Mesenchymal stem cell (in vitro differentiated cells and primary cell): ENCODE data around the gene C15orf39.
"Not testable (repeated sequence)": the region's sequence is repeated elsewhere in the genome, so short reads cannot be mapped to it uniquely, and the experiment has no call there.

Experiments
- DNase-seq: peaks from one replicate; pipeline ENCODE4 v3.0.0-alpha.2; 2013
- H2AFZ ChIP-seq: one replicate; pipeline ENCODE4 v1.6.1; 2013; ENCODE audit warnings: low read depth, mild to moderate bottlenecking, control low read depth, inconsistent platforms, low read length, moderate library complexity
- H2AK5ac ChIP-seq: 2 replicates; pipeline ENCODE4 v1.6.1; 2013; ENCODE audit warnings: low read length, moderate library complexity, mild to moderate bottlenecking, inconsistent platforms; ENCODE audit not compliant: severe bottlenecking
- H2BK120ac ChIP-seq: one replicate; pipeline ENCODE4 v1.6.1; 2013; ENCODE audit warnings: low read depth, mild to moderate bottlenecking, inconsistent platforms, low read length, moderate library complexity
- H2BK12ac ChIP-seq, 2 experiments: one replicate each; pipeline ENCODE4 v1.6.1; 2013; ENCODE audit warnings: inconsistent platforms in 2 of 2, low read length in 2 of 2, mild to moderate bottlenecking in 2 of 2, moderate library complexity in 2 of 2, control low read depth in 1 of 2
- H2BK15ac ChIP-seq: one replicate; pipeline ENCODE4 v1.6.1; 2013; ENCODE audit warnings: mild to moderate bottlenecking, low read depth, inconsistent platforms; ENCODE audit not compliant: poor library complexity, severe bottlenecking
- H2BK5ac ChIP-seq: 2 replicates; pipeline ENCODE4 v1.6.1; 2013; ENCODE audit warnings: low read depth, mild to moderate bottlenecking, low read length, control low read depth, inconsistent platforms; ENCODE audit not compliant: poor library complexity, severe bottlenecking
- H3K14ac ChIP-seq, 2 experiments: one replicate each; pipeline ENCODE4 v1.6.1; 2013; ENCODE audit warnings: inconsistent platforms in 2 of 2, low read length in 2 of 2, control low read depth in 1 of 2, mild to moderate bottlenecking in 1 of 2, moderate library complexity in 1 of 2
- H3K18ac ChIP-seq, 2 experiments: one replicate each; pipeline ENCODE4 v1.6.1; 2013; ENCODE audit warnings: inconsistent platforms in 2 of 2, low read length in 2 of 2, control low read depth in 1 of 2, low read depth in 1 of 2, mild to moderate bottlenecking in 1 of 2
- H3K23ac ChIP-seq, 2 experiments: one replicate each; pipeline ENCODE4 v1.6.1; 2013; ENCODE audit warnings: inconsistent platforms in 2 of 2, low read length in 2 of 2, mild to moderate bottlenecking in 2 of 2, moderate library complexity in 2 of 2, control low read depth in 1 of 2
- H3K27ac ChIP-seq: 2 replicates; pipeline ENCODE4 v1.5.1; 2013; ENCODE audit warnings: mild to moderate bottlenecking, moderate library complexity, low read length, control low read depth, inconsistent platforms; ENCODE audit not compliant: poor library complexity, severe bottlenecking
- H3K27me3 ChIP-seq, 2 experiments: 2 replicates each; pipeline versions ENCODE4 v1.6.1 to v1.7.0; 2013; ENCODE audit warnings: low read length in 2 of 2, mild to moderate bottlenecking in 2 of 2, moderate library complexity in 2 of 2, control low read depth in 1 of 2, inconsistent platforms in 1 of 2; ENCODE audit not compliant: control insufficient read depth in 1 of 2, insufficient read depth in 1 of 2
- H3K36me3 ChIP-seq, 2 experiments: 2 replicates each; pipeline versions ENCODE4 v1.6.1 to v1.7.0; 2013; ENCODE audit warnings: low read length in 2 of 2, control low read depth in 1 of 2, inconsistent platforms in 1 of 2, low read depth in 1 of 2, mild to moderate bottlenecking in 1 of 2; ENCODE audit not compliant: insufficient read depth in 2 of 2, control insufficient read depth in 1 of 2
- H3K4ac ChIP-seq, 2 experiments: one replicate each; pipeline ENCODE4 v1.6.1; 2013; ENCODE audit warnings: inconsistent platforms in 2 of 2, low read length in 2 of 2, mild to moderate bottlenecking in 2 of 2, moderate library complexity in 2 of 2, control low read depth in 1 of 2, low read depth in 1 of 2
- H3K4me1 ChIP-seq: 2 replicates; pipeline ENCODE4 v1.6.1; 2013; ENCODE audit warnings: low read depth, low read length, control low read depth; ENCODE audit not compliant: control insufficient read depth, insufficient read depth
- H3K4me2 ChIP-seq: 2 replicates; pipeline ENCODE4 v1.6.1; 2013; ENCODE audit warnings: low read length, mild to moderate bottlenecking, inconsistent platforms; ENCODE audit not compliant: poor library complexity, severe bottlenecking
- H3K4me3 ChIP-seq, 2 experiments: 2 replicates each; pipeline versions ENCODE4 v1.5.1 to v1.7.0; 2013; ENCODE audit warnings: low read length in 2 of 2, mild to moderate bottlenecking in 2 of 2, control low read depth in 1 of 2, low read depth in 1 of 2; ENCODE audit not compliant: insufficient read depth in 1 of 2
- H3K79me1 ChIP-seq: replicated peaks from 2 replicates; pipeline ENCODE4 v1.6.1; 2013; ENCODE audit warnings: mild to moderate bottlenecking, control low read depth, low read length, inconsistent platforms; ENCODE audit not compliant: poor library complexity, severe bottlenecking
- H3K9ac ChIP-seq: 2 replicates; pipeline ENCODE4 v1.7.0; 2013; ENCODE audit warnings: mild to moderate bottlenecking, low read length, moderate library complexity
- H3K9me3 ChIP-seq: 2 replicates; pipeline ENCODE4 v1.7.0; 2013; ENCODE audit warnings: mild to moderate bottlenecking, low read length; ENCODE audit not compliant: control insufficient read depth
- H4K8ac ChIP-seq: one replicate; pipeline ENCODE4 v1.6.1; 2013; ENCODE audit warnings: inconsistent platforms, mild to moderate bottlenecking, low read length, moderate library complexity
- H4K91ac ChIP-seq: one replicate; pipeline ENCODE4 v1.6.1; 2013; ENCODE audit warnings: mild to moderate bottlenecking, low read length, inconsistent platforms
- WGBS: methylation state at CpG from one replicate; pipeline ENCODE4 v1.1.7; 2013; ENCODE audit warnings: mixed read lengths; 5-methylcytosine and 5-hydroxymethylcytosine counted together

Gene C15orf39

DNA sequence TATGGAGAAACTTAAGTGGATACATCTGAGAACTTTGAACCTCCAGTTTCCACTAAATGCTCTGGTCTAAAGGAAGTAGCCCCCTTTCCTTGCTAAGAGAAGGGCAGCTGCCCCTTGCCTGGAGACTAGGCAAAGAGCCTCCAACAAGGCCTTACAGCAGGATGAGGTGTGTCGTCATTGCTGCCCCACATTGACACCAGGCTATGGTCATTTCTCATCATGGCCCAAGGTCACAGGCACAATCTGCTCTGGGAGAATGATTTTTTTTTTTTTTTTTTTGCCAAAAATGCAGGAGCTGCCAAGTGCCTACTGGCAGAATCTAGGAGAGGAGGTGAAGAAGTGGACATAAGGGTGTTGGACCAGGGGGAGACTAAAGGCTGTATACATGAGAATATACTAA is 44.1 kb downstream of the C15orf39 start:
- H3K4me3 ChIP-seq, H2AK5ac ChIP-seq, H3K18ac ChIP-seq, H3K4me1 ChIP-seq, H3K23ac ChIP-seq, DNase-seq, H3K36me3 ChIP-seq, H4K8ac ChIP-seq, H2AFZ ChIP-seq, H2BK5ac ChIP-seq, H3K27ac ChIP-seq, H3K14ac ChIP-seq, H2BK12ac ChIP-seq, H3K79me1 ChIP-seq, H3K4ac ChIP-seq, H4K91ac ChIP-seq, H3K9me3 ChIP-seq, H3K9ac ChIP-seq, H3K4me2 ChIP-seq, H2BK120ac ChIP-seq, H2BK15ac ChIP-seq: not testable (repeated sequence)
- H3K27me3 ChIP-seq: peaks cover 15 to 53% of the 10 kb centered on the region in 2 experiments
- 95% methylated on average over 1 of the region's 1 CpG for WGBS

DNA sequence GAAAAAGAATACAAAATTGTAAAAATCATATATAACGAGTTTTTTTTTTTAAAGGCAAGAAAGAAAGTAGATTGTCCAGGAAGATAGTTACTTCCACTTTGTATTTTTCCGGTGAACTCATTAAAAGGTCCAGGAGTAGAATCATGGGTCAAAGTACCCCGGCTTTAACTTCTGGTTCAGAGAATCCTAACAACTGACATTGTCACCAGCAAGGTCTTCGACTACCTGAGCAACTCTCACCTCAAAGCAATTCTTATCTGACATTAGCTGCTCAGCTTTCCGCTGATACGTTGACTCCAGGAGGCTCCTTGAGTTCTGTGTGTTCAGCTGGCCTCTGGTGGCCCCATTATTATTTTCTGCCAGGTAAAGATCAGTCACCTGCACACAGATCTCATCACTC is 47.3 kb downstream of the C15orf39 start:
- H3K14ac ChIP-seq, DNase-seq, H3K18ac ChIP-seq, H2AK5ac ChIP-seq, H3K4me2 ChIP-seq, H2BK12ac ChIP-seq, H4K91ac ChIP-seq, H3K27ac ChIP-seq, H3K9ac ChIP-seq, H2BK15ac ChIP-seq, H3K79me1 ChIP-seq, H3K9me3 ChIP-seq, H3K4ac ChIP-seq, H2BK5ac ChIP-seq, H3K4me3 ChIP-seq, H2AFZ ChIP-seq, H4K8ac ChIP-seq, H3K23ac ChIP-seq, H2BK120ac ChIP-seq, H3K36me3 ChIP-seq, H3K4me1 ChIP-seq: not testable (repeated sequence)
- H3K27me3 ChIP-seq: peaks cover 22 to 61% of the 10 kb centered on the region in 2 experiments
- 79% methylated on average over 5 of the region's 6 CpGs for WGBS

DNA sequence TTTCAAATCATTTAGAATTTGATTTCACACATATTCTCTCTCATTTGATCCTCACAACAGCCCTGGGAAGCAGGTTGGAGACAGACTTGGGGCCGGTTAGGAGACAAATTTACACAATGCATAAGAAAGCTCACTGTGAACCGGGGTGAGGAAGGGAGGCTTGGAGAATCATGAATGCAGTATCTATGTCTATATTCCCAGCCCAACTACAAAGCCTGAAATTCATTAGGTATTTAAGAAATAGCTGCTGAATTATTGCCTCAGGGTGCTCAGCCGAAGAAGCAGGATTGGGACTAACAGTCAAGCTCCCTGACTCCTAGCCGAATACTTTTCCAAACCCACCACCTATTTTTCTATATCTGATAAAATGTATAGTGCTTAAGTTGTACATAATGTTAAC is 48.0 kb downstream of the C15orf39 start:
- no peak overlapping the region for H4K8ac ChIP-seq
- no peak overlapping the region for H2BK15ac ChIP-seq
- no peak overlapping the region for H2BK12ac ChIP-seq
- no peaks in the 10 kb centered on the region for H3K36me3 ChIP-seq
- H3K79me1 ChIP-seq: no peaks in the 10 kb centered on the region
- no peak overlapping the region for H2BK120ac ChIP-seq
- H4K91ac ChIP-seq: no peak overlapping the region
- H3K23ac ChIP-seq: no peak overlapping the region
- H3K4me2 ChIP-seq: no peak overlapping the region
- no peak overlapping the region for H3K9ac ChIP-seq
- no peak overlapping the region for H3K14ac ChIP-seq
- H2AFZ ChIP-seq: no peak overlapping the region
- no peak overlapping the region for H3K4ac ChIP-seq
- H2BK5ac ChIP-seq: no peak overlapping the region
- WGBS: 50% methylated on average over 3 of the region's 4 CpGs
- H3K4me1 ChIP-seq: no peaks in the 10 kb centered on the region
- no peak overlapping the region for H3K4me3 ChIP-seq
- peaks cover 22 to 57% of the 10 kb centered on the region in 2 experiments for H3K27me3 ChIP-seq
- H3K18ac ChIP-seq: no peak overlapping the region
- H3K9me3 ChIP-seq: no peaks in the 10 kb centered on the region
- H3K27ac ChIP-seq: no peak overlapping the region
- no peak for DNase-seq
- H2AK5ac ChIP-seq: no peak overlapping the region

DNA sequence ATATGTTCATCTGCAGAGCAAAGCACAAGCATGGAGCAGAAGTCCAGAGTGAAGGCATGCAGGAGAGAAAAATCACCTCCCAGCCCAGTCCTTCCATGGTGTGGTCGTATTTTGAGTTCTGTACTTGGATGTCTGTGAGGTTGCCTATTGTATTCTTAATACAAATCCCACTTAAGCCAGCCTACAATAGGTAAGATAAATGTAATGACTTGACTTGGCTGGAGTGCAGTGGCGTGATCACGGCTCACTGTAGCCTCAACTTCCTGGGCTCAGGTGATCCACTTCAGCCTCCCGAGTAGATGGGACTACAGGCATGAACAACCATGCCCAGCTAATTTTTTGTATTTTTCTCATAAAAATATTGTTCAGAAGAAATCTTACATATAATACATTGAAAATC is 49.7 kb downstream of the C15orf39 start:
- H3K4me2 ChIP-seq, H3K9me3 ChIP-seq, H3K27ac ChIP-seq, H4K91ac ChIP-seq, H3K23ac ChIP-seq, H4K8ac ChIP-seq, H3K79me1 ChIP-seq, H3K36me3 ChIP-seq, H3K18ac ChIP-seq, H2AK5ac ChIP-seq, H3K4me1 ChIP-seq, H2BK15ac ChIP-seq, DNase-seq, H2BK5ac ChIP-seq, H2BK120ac ChIP-seq, H2AFZ ChIP-seq, H3K4me3 ChIP-seq, H3K4ac ChIP-seq, H2BK12ac ChIP-seq, H3K9ac ChIP-seq, H3K14ac ChIP-seq: not testable (repeated sequence)
- peaks cover 22 to 57% of the 10 kb centered on the region in 2 experiments for H3K27me3 ChIP-seq
- 90% methylated on average over 2 of the region's 4 CpGs for WGBS
